Stimulated activated naive CD8-positive, alpha-beta T cell treated with anti-CD3 and anti-CD28 coated beads, Interleukin-15, Interleukin-2, amounts not matched to agents 100 ng/mL and 50 ng/mL, for 24 hours (primary cell): ENCODE measurements around the gene CFAP43.
"Not testable (repeated sequence)": the region's sequence is repeated elsewhere in the genome, so short reads cannot be mapped to it uniquely, and the experiment has no call there.

Experiments
- H3K27ac Mint-ChIP-seq: one replicate; pipeline ENCODE4 v1.8.0; 2021; ENCODE audit warnings: mild to moderate bottlenecking, mixed read lengths
- H3K27me3 Mint-ChIP-seq: one replicate; pipeline ENCODE4 v1.8.0; 2021; ENCODE audit warnings: mixed read lengths
- H3K36me3 Mint-ChIP-seq: one replicate; pipeline ENCODE4 v1.8.0; 2021; ENCODE audit warnings: low read depth, mixed read lengths
- H3K4me1 Mint-ChIP-seq: one replicate; pipeline ENCODE4 v1.8.0; 2021; ENCODE audit warnings: low read depth, mixed read lengths
- H3K4me3 Mint-ChIP-seq: one replicate; pipeline ENCODE4 v1.8.0; 2021; ENCODE audit warnings: mild to moderate bottlenecking, mixed read lengths
- H3K9me3 Mint-ChIP-seq: one replicate; pipeline ENCODE4 v1.8.0; 2021; ENCODE audit warnings: mixed read lengths

CFAP43 gene

GRCh38 chr10:104209575-104210198 lies 22.5 kb downstream of the CFAP43 start:
- Mint-ChIP-seq H3K36me3 (no peaks in the 10 kb centered on the region), H3K27ac (no peak overlapping the region), H3K27me3 (peaks cover 23% of the 10 kb centered on the region), H3K9me3 (no peaks in the 10 kb centered on the region), H3K4me1 (no peaks in the 10 kb centered on the region), H3K4me3 (no peak overlapping the region)

GRCh38 chr10:104208730-104209129 lies 23.4 kb downstream of the CFAP43 start:
- H3K27me3 Mint-ChIP-seq: peaks cover 26% of the 10 kb centered on the region
- no peaks in the 10 kb centered on the region for H3K4me1 Mint-ChIP-seq
- H3K4me3 Mint-ChIP-seq: no peak overlapping the region
- no peaks in the 10 kb centered on the region for H3K36me3 Mint-ChIP-seq
- H3K9me3 Mint-ChIP-seq: no peaks in the 10 kb centered on the region
- H3K27ac Mint-ChIP-seq: no peak overlapping the region

GRCh38 chr10:104202231-104202630 lies 29.9 kb downstream of the CFAP43 start:
- peaks cover 4% of the 10 kb centered on the region for H3K27me3 Mint-ChIP-seq
- H3K36me3 Mint-ChIP-seq: no peaks in the 10 kb centered on the region
- H3K9me3 Mint-ChIP-seq: no peaks in the 10 kb centered on the region
- no peak overlapping the region for H3K4me3 Mint-ChIP-seq
- H3K27ac Mint-ChIP-seq: no peak overlapping the region
- no peaks in the 10 kb centered on the region for H3K4me1 Mint-ChIP-seq

- no peaks in the 10 kb centered on the region for H3K4me1 Mint-ChIP-seq
- H3K9me3 Mint-ChIP-seq: no peaks in the 10 kb centered on the region
- H3K36me3 Mint-ChIP-seq: no peaks in the 10 kb centered on the region
Observed at GRCh38 chr10:104201636-104202035, 30.5 kb downstream of the CFAP43 start.

GRCh38 chr10:104199567-104199966 lies 32.6 kb downstream of the CFAP43 start:
- Mint-ChIP-seq H3K4me3 (no peak overlapping the region), H3K27me3 (peaks cover 7% of the 10 kb centered on the region)

More at GRCh38 chr10:104201636-104202035, 30.5 kb downstream of the CFAP43 start:
- Mint-ChIP-seq H3K4me3 (no peak overlapping the region), H3K27me3 (peaks cover 3% of the 10 kb centered on the region), H3K27ac (no peak overlapping the region)

GRCh38 chr10:104197364-104197763 lies 34.8 kb downstream of the CFAP43 start:
- H3K27ac Mint-ChIP-seq: no peak overlapping the region
- H3K9me3 Mint-ChIP-seq: no peaks in the 10 kb centered on the region
- H3K4me1 Mint-ChIP-seq: no peaks in the 10 kb centered on the region
- peaks cover 13% of the 10 kb centered on the region for H3K27me3 Mint-ChIP-seq
- H3K4me3 Mint-ChIP-seq: no peak overlapping the region
- no peaks in the 10 kb centered on the region for H3K36me3 Mint-ChIP-seq

More at GRCh38 chr10:104199567-104199966, 32.6 kb downstream of the CFAP43 start:
- H3K36me3 Mint-ChIP-seq: no peaks in the 10 kb centered on the region
- H3K27ac Mint-ChIP-seq: no peak overlapping the region
- no peaks in the 10 kb centered on the region for H3K9me3 Mint-ChIP-seq
- H3K4me1 Mint-ChIP-seq: no peaks in the 10 kb centered on the region

- H3K4me1 Mint-ChIP-seq: no peaks in the 10 kb centered on the region
- H3K36me3 Mint-ChIP-seq: no peaks in the 10 kb centered on the region
- peaks cover 23% of the 10 kb centered on the region for H3K27me3 Mint-ChIP-seq
- no peak overlapping the region for H3K27ac Mint-ChIP-seq
- H3K9me3 Mint-ChIP-seq: no peaks in the 10 kb centered on the region
- H3K4me3 Mint-ChIP-seq: no peak overlapping the region
Observed at GRCh38 chr10:104195706-104196105, 36.5 kb downstream of the CFAP43 start.

GRCh38 chr10:104193787-104194186 lies 38.4 kb downstream of the CFAP43 start:
- Mint-ChIP-seq H3K4me1 (no peaks in the 10 kb centered on the region), H3K9me3 (no peaks in the 10 kb centered on the region), H3K36me3 (no peaks in the 10 kb centered on the region), H3K27ac (no peak overlapping the region), H3K27me3 (peaks cover 23% of the 10 kb centered on the region), H3K4me3 (no peak overlapping the region)

GRCh38 chr10:104190695-104191094 lies 41.5 kb downstream of the CFAP43 start:
- Mint-ChIP-seq H3K36me3 (no peaks in the 10 kb centered on the region), H3K27ac (no peak overlapping the region), H3K9me3 (no peaks in the 10 kb centered on the region), H3K4me1 (no peaks in the 10 kb centered on the region), H3K4me3 (no peak overlapping the region), H3K27me3 (peaks cover 19% of the 10 kb centered on the region)

GRCh38 chr10:104183682-104184081 lies 48.5 kb downstream of the CFAP43 start:
- Mint-ChIP-seq H3K27me3 (no peaks in the 10 kb centered on the region), H3K27ac (no peak overlapping the region), H3K4me3 (no peak overlapping the region), H3K4me1 (no peaks in the 10 kb centered on the region), H3K9me3 (no peaks in the 10 kb centered on the region), H3K36me3 (no peaks in the 10 kb centered on the region)

GRCh38 chr10:104174136-104174535 lies 58.0 kb downstream of the CFAP43 start:
- H3K36me3 Mint-ChIP-seq, H3K4me3 Mint-ChIP-seq, H3K27ac Mint-ChIP-seq, H3K27me3 Mint-ChIP-seq: not testable (repeated sequence)
- Mint-ChIP-seq H3K9me3 (peaks cover 14% of the 10 kb centered on the region), H3K4me1 (peaks cover 16% of the 10 kb centered on the region)

GRCh38 chr10:104170610-104171254 lies 61.4 kb downstream of the CFAP43 start:
- Mint-ChIP-seq H3K4me1 (peaks cover 16% of the 10 kb centered on the region), H3K4me3 (no peak overlapping the region), H3K36me3 (no peaks in the 10 kb centered on the region), H3K9me3 (peaks cover 14% of the 10 kb centered on the region), H3K27me3 (peaks cover 20% of the 10 kb centered on the region), H3K27ac (no peak overlapping the region)

- Mint-ChIP-seq H3K27ac (no peak overlapping the region), H3K9me3 (peaks cover 16% of the 10 kb centered on the region), H3K4me1 (no peaks in the 10 kb centered on the region), H3K4me3 (no peak overlapping the region), H3K27me3 (peaks cover 39% of the 10 kb centered on the region), H3K36me3 (peaks cover 15% of the 10 kb centered on the region)
Observed at GRCh38 chr10:104155591-104155990, 76.6 kb downstream of the CFAP43 start.

GRCh38 chr10:104151737-104152136 lies 80.4 kb downstream of the CFAP43 start:
- H3K36me3 Mint-ChIP-seq: peaks cover 15% of the 10 kb centered on the region
- no peak overlapping the region for H3K4me3 Mint-ChIP-seq
- H3K27ac Mint-ChIP-seq: no peak overlapping the region
- peaks cover 38% of the 10 kb centered on the region for H3K27me3 Mint-ChIP-seq
- H3K4me1 Mint-ChIP-seq: no peaks in the 10 kb centered on the region
- peaks cover 16% of the 10 kb centered on the region for H3K9me3 Mint-ChIP-seq

GRCh38 chr10:104150139-104150538 lies 82.0 kb downstream of the CFAP43 start:
- peaks cover 31% of the 10 kb centered on the region for H3K27me3 Mint-ChIP-seq
- H3K9me3 Mint-ChIP-seq: peaks cover 16% of the 10 kb centered on the region
- no peak overlapping the region for H3K27ac Mint-ChIP-seq
- peaks cover 15% of the 10 kb centered on the region for H3K36me3 Mint-ChIP-seq
- no peaks in the 10 kb centered on the region for H3K4me1 Mint-ChIP-seq
- no peak overlapping the region for H3K4me3 Mint-ChIP-seq

- H3K27me3 Mint-ChIP-seq: peaks cover 25% of the 10 kb centered on the region
- no peak overlapping the region for H3K27ac Mint-ChIP-seq
- H3K4me1 Mint-ChIP-seq: no peaks in the 10 kb centered on the region
- H3K36me3 Mint-ChIP-seq: peaks cover 7% of the 10 kb centered on the region
- H3K4me3 Mint-ChIP-seq: no peak overlapping the region
- H3K9me3 Mint-ChIP-seq: peaks cover 7% of the 10 kb centered on the region
Observed at GRCh38 chr10:104146882-104147281, 85.3 kb downstream of the CFAP43 start.
